HCT116 (cell line): ENCODE measurements around the gene DNAJC6.

Experiments
- EZH2phosphoT487 ChIP-seq: fragments of 200-600 bp; IDR thresholded peaks from 2 replicates; pipeline ENCODE4 v1.6.1; 2018; ENCODE audit warnings: antibody characterized with exemption, borderline replicate concordance
- JUND ChIP-seq: IDR thresholded peaks from 2 replicates; pipeline ENCODE4 v1.6.1; 2012
- POLR2A ChIP-seq: IDR thresholded peaks from 2 replicates; pipeline ENCODE4 v1.7.0; 2011; ENCODE audit warnings: borderline replicate concordance; ENCODE audit not compliant: insufficient read depth, insufficient read length; ENCODE audit errors: extremely low read depth
- SIN3A ChIP-seq: IDR thresholded peaks from 2 replicates; pipeline ENCODE4 v1.6.1; 2012; ENCODE audit warnings: low read depth
- SP1 ChIP-seq: IDR thresholded peaks from 2 replicates; pipeline ENCODE4 v1.6.1; 2012; ENCODE audit warnings: low read depth
- ZNF274 ChIP-seq: fragments of 200-500 bp; sonication (Bioruptor generic); IDR thresholded peaks from 2 replicates; pipeline ENCODE4 v1.6.1; 2014; ENCODE audit warnings: mild to moderate bottlenecking, low read depth, low read length, inconsistent platforms
- TF ChIP-seq, protein P1 (sequence below), 3 experiments: fragments of 200-600 bp in 1 of 3; sonication (generic) in 1 of 3; IDR thresholded peaks in 2 of 3; conservative IDR thresholded peaks in 1 of 3; 2 replicates each; pipeline ENCODE4 v1.5.1; 2012 to 2017; ENCODE audit warnings: low read depth in 2 of 3, low read length in 2 of 3, antibody characterized with exemption in 1 of 3, borderline replicate concordance in 1 of 3, control low read depth in 1 of 3, mild to moderate bottlenecking in 1 of 3, mixed read lengths in 1 of 3, mixed run types in 1 of 3, moderate library complexity in 1 of 3; ENCODE audit not compliant: insufficient read depth in 1 of 3
- TF ChIP-seq, protein P2 (sequence below): IDR thresholded peaks from 2 replicates; pipeline ENCODE4 v1.6.1; 2011; ENCODE audit warnings: mild to moderate bottlenecking, low read length, moderate library complexity; ENCODE audit not compliant: insufficient replicate concordance; ENCODE audit errors: extremely low read depth

DNA sequence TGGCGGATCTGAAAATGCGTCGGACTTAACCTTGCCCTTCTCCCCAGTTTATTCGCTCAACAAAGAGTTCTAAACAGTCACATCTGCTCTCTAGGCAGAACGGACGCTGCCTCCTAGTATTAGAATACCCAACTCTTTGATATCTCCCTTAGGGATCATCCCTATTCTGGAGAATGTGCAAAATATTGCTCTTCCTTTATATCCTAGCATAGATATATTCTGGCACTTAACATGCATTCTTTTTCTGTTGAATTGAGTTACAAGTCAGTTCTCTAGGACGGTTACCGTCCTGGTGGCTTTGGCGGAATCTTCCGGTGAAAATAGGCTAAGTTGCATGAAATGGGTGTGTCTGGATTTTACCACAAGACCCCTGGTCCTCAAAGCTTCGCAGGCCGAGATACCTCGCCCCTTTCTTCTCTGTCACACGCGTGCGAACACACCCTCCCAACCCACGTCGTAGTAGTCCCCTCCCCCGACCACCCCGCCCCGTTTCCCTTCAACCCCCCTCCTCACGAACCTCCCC lies 501 bp upstream of the DNAJC6 start:
- TF ChIP-seq POLR2A, result no peak
- TF ChIP-seq, protein P1, sequence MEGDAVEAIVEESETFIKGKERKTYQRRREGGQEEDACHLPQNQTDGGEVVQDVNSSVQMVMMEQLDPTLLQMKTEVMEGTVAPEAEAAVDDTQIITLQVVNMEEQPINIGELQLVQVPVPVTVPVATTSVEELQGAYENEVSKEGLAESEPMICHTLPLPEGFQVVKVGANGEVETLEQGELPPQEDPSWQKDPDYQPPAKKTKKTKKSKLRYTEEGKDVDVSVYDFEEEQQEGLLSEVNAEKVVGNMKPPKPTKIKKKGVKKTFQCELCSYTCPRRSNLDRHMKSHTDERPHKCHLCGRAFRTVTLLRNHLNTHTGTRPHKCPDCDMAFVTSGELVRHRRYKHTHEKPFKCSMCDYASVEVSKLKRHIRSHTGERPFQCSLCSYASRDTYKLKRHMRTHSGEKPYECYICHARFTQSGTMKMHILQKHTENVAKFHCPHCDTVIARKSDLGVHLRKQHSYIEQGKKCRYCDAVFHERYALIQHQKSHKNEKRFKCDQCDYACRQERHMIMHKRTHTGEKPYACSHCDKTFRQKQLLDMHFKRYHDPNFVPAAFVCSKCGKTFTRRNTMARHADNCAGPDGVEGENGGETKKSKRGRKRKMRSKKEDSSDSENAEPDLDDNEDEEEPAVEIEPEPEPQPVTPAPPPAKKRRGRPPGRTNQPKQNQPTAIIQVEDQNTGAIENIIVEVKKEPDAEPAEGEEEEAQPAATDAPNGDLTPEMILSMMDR (IDR thresholded peaks at IDR 0.05 in 2 of 3, conservative IDR thresholded peaks at IDR 0.05 in 1 of 3; ENCODE audit: borderline replicate concordance in 1 of 3, insufficient read depth in 1 of 3, low read depth in 2 of 3, low read length in 2 of 3), result no peak
- TF ChIP-seq JUND, result no peak
- TF ChIP-seq EZH2phosphoT487, result no peak
- no peak for TF ChIP-seq ZNF274
- TF ChIP-seq, protein P2, sequence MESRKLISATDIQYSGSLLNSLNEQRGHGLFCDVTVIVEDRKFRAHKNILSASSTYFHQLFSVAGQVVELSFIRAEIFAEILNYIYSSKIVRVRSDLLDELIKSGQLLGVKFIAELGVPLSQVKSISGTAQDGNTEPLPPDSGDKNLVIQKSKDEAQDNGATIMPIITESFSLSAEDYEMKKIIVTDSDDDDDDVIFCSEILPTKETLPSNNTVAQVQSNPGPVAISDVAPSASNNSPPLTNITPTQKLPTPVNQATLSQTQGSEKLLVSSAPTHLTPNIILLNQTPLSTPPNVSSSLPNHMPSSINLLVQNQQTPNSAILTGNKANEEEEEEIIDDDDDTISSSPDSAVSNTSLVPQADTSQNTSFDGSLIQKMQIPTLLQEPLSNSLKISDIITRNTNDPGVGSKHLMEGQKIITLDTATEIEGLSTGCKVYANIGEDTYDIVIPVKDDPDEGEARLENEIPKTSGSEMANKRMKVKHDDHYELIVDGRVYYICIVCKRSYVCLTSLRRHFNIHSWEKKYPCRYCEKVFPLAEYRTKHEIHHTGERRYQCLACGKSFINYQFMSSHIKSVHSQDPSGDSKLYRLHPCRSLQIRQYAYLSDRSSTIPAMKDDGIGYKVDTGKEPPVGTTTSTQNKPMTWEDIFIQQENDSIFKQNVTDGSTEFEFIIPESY, result no peak
- no peak for TF ChIP-seq SIN3A
- TF ChIP-seq SP1, result no peak
